H1 (cell line): ENCODE results near the gene CCDC83. TPM values are rescaled to one million over a fixed set of nuclear protein-coding genes. Genes with fewer than 3 reads are reported as not detected.

Experiments used
- BCL11A ChIP-seq, 2 experiments: IDR thresholded peaks; one replicate each; pipeline ENCODE4 v1.6.1; 2011; ENCODE audit warnings: low read depth in 2 of 2, low read length in 2 of 2, mild to moderate bottlenecking in 2 of 2
- CHD2 ChIP-seq: IDR thresholded peaks from 2 replicates; pipeline ENCODE4 v1.6.1; 2012; ENCODE audit warnings: low read length, improper control_type of control experiment
- HDAC2 ChIP-seq, 2 experiments: fragments of 300-600 bp in 1 of 2; sonication (generic) in 1 of 2; IDR thresholded peaks; 2 replicates each; pipeline ENCODE4 v1.6.1; 2011 to 2012; ENCODE audit warnings: low read depth in 2 of 2, low read length in 2 of 2, mild to moderate bottlenecking in 2 of 2, moderate library complexity in 2 of 2, borderline replicate concordance in 1 of 2, inconsistent platforms in 1 of 2
- RFX5 ChIP-seq: IDR thresholded peaks from 2 replicates; pipeline ENCODE4 v1.6.1; 2011; ENCODE audit warnings: low read depth, low read length, improper control_type of control experiment, borderline replicate concordance
- RNF2 ChIP-seq: fragments of 200-900, 300-1000 bp; sonication (generic); IDR thresholded peaks from 2 replicates; pipeline ENCODE4 v1.7.1; 2016; ENCODE audit warnings: borderline replicate concordance, low read depth, mild to moderate bottlenecking, antibody characterized with exemption, low read length; ENCODE audit not compliant: poor library complexity, severe bottlenecking; ENCODE audit errors: missing control alignments
- SIX5 ChIP-seq: IDR thresholded peaks from 2 replicates; pipeline ENCODE4 v1.6.1; 2011; ENCODE audit warnings: mild to moderate bottlenecking, low read depth, low read length
- SUZ12 ChIP-seq: fragments of 200-600 bp; sonication (generic); IDR thresholded peaks from 2 replicates; pipeline ENCODE4 v1.6.1; 2012; ENCODE audit warnings: mild to moderate bottlenecking, inconsistent platforms, low read length, moderate library complexity, mixed read lengths
- polyA plus RNA-seq, 7 experiments: library from polyadenylated mRNA; depleted of rRNA in 3 of 7; stranded (reverse) in 5 of 7; unstranded in 2 of 7; fragments of >200 nt in 5 of 7; fragments of 200-250 nt in 2 of 7; gene quantifications; 1 replicate in 5 of 7; 2 replicates in 1 of 7; 4 replicates in 1 of 7; pipeline versions ENCODE4 v1.2.1 to v1.2.3, GENCODE V29; 2011 to 2013; ENCODE audit warnings: missing spikeins in 2 of 7, mixed read lengths in 2 of 7
- total RNA-seq: library from RNA; stranded (reverse); fragmentation: NEBNext Ultra II Directional; extraction: Animal tissue kit (Norgen Biotek cat#: 25700); gene quantifications from 2 replicates; pipeline ENCODE4 v1.2.1, GENCODE V29; 2021
- TF ChIP-seq, protein P1 (sequence below), 3 experiments: IDR thresholded peaks; 1 replicate in 2 of 3; 2 replicates in 1 of 3; pipeline versions ENCODE4 v1.5.1 to v1.6.1; 2011; ENCODE audit warnings: low read length in 3 of 3, mild to moderate bottlenecking in 3 of 3, inconsistent platforms in 2 of 3, low read depth in 1 of 3, moderate library complexity in 1 of 3; ENCODE audit not compliant: insufficient read depth in 1 of 3; ENCODE audit errors: control extremely low read depth in 1 of 3
- TF ChIP-seq, protein P2 (sequence below): IDR thresholded peaks from 2 replicates; pipeline ENCODE4 v1.6.1; 2012; ENCODE audit warnings: inconsistent platforms

The CCDC83 gene
- total and polyA plus RNA-seq, 2 of the 8 experiments (the other 6 are each of a cell fraction or from before 2014, with no cell fraction given), result not detected

- TF ChIP-seq, protein P1, sequence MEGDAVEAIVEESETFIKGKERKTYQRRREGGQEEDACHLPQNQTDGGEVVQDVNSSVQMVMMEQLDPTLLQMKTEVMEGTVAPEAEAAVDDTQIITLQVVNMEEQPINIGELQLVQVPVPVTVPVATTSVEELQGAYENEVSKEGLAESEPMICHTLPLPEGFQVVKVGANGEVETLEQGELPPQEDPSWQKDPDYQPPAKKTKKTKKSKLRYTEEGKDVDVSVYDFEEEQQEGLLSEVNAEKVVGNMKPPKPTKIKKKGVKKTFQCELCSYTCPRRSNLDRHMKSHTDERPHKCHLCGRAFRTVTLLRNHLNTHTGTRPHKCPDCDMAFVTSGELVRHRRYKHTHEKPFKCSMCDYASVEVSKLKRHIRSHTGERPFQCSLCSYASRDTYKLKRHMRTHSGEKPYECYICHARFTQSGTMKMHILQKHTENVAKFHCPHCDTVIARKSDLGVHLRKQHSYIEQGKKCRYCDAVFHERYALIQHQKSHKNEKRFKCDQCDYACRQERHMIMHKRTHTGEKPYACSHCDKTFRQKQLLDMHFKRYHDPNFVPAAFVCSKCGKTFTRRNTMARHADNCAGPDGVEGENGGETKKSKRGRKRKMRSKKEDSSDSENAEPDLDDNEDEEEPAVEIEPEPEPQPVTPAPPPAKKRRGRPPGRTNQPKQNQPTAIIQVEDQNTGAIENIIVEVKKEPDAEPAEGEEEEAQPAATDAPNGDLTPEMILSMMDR (IDR thresholded peaks at IDR 0.05; ENCODE audit: control extremely low read depth in 1 of 3, insufficient read depth in 1 of 3, low read depth in 1 of 3, low read length in 3 of 3), result no peak
- TF ChIP-seq, protein P2, sequence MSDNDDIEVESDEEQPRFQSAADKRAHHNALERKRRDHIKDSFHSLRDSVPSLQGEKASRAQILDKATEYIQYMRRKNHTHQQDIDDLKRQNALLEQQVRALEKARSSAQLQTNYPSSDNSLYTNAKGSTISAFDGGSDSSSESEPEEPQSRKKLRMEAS, result no peak
- TF ChIP-seq RFX5 (no peak), RNF2 (no peak), SIX5 (no peak), SUZ12 (no peak), HDAC2 (IDR thresholded peaks at IDR 0.05; ENCODE audit: borderline replicate concordance in 1 of 2, low read depth in 2 of 2, low read length in 2 of 2) (no peak), CHD2 (no peak), BCL11A (IDR thresholded peaks at IDR 0.05; ENCODE audit: low read depth in 2 of 2, low read length in 2 of 2) (no peak)
These were observed 26.0 kb upstream of the CCDC83 start (continued) for GRCh38 chr11:85829172-85829571.
